Activated T-cell treated with anti-CD3 and anti-CD28 coated beads, Interleukin-2, amount 50 U/mL, for 1 hour (primary cell): ENCODE results near the gene SIGLEC6.

Source experiments
- DNase-seq: peaks from one replicate; pipeline ENCODE4 v3.0.0-alpha.2; 2020

SIGLEC6 gene

GRCh38 chr19:51472607-51473006, 58.9 kb downstream of the SIGLEC6 start:
- DNase-seq: no peak

GRCh38 chr19:51471527-51471926, 59.9 kb downstream of the SIGLEC6 start:
- DNase-seq: no peak

- DNase-seq: no peak
Measured at GRCh38 chr19:51470966-51471365, 60.5 kb downstream of the SIGLEC6 start.

GRCh38 chr19:51469629-51470028, 61.8 kb downstream of the SIGLEC6 start:
- no peak for DNase-seq

- no peak for DNase-seq
Measured at GRCh38 chr19:51469162-51469561, 62.3 kb downstream of the SIGLEC6 start.

- no peak for DNase-seq
Measured at GRCh38 chr19:51468545-51468920, 62.9 kb downstream of the SIGLEC6 start.

- no peak for DNase-seq
Measured at GRCh38 chr19:51467864-51468544, 63.5 kb downstream of the SIGLEC6 start.
